Bone marrow (tissue), 2 donors: ENCODE data around the gene P2RY8.
A peak's percentile ranks its signal among the peaks of the same experiment; 100 is the strongest.
"Not testable (repeated sequence)": the region's sequence is repeated elsewhere in the genome, so short reads cannot be mapped to it uniquely, and the experiment has no call there.

ENCODE experiments used
- DNase-seq, 2 donors: peaks; one replicate each; lab custom pipeline; 2025; lab: John Stamatoyannopoulos, UW

Gene P2RY8

GRCh38 chrX:1537031-1537715, at the start of gene P2RY8:
TSS of gene P2RY8 (minus strand) at chrX:1537185. CDS start at chrX:1466558, 70,627 bp downstream.
- peak; percentile 72 to 92 for DNase-seq

GRCh38 chrX:1584237-1585011, 47.4 kb upstream of the P2RY8 start:
- DNase-seq = no peak

GRCh38 chrX:1582686-1583437, 45.9 kb upstream of the P2RY8 start:
- DNase-seq = no peak

- peak; percentile 45 to 71 for DNase-seq
These were observed 44.1 kb upstream of the P2RY8 start for GRCh38 chrX:1581132-1581531.

- DNase-seq = no peak
These were observed 41.7 kb upstream of the P2RY8 start for GRCh38 chrX:1578511-1579173.

GRCh38 chrX:1577845-1578244, 40.9 kb upstream of the P2RY8 start:
- DNase-seq = no peak

GRCh38 chrX:1576201-1576992, 39.4 kb upstream of the P2RY8 start:
- DNase-seq = no peak

- not testable (repeated sequence) for DNase-seq
These were observed 37.2 kb upstream of the P2RY8 start for GRCh38 chrX:1574181-1574580.

- DNase-seq = peak in 1 of 2 donors; percentile 51
These were observed 28.0 kb upstream of the P2RY8 start for GRCh38 chrX:1564750-1565683.

- DNase-seq = not testable (repeated sequence)
These were observed 27.1 kb upstream of the P2RY8 start for GRCh38 chrX:1564077-1564476.

- no peak for DNase-seq
These were observed 24.2 kb upstream of the P2RY8 start for GRCh38 chrX:1561164-1561563.

GRCh38 chrX:1558761-1559468, 21.9 kb upstream of the P2RY8 start:
- DNase-seq = no peak

GRCh38 chrX:1557442-1557841, 20.5 kb upstream of the P2RY8 start:
- DNase-seq = not testable (repeated sequence)

- no peak for DNase-seq
These were observed 18.4 kb upstream of the P2RY8 start for GRCh38 chrX:1555370-1555769.

- peak in 1 of 2 donors; percentile 27 for DNase-seq
These were observed 17.7 kb upstream of the P2RY8 start for GRCh38 chrX:1554469-1555210.

GRCh38 chrX:1551959-1552546, 15.1 kb upstream of the P2RY8 start:
- no peak for DNase-seq

- DNase-seq = peak in 1 of 2 donors; percentile 20
These were observed 9.8 kb upstream of the P2RY8 start for GRCh38 chrX:1546691-1547251.
